Esophagus (tissue), 2 donors: ENCODE results near the gene PRRG4. TPM values are rescaled to one million over a fixed set of nuclear protein-coding genes. Genes with fewer than 3 reads are reported as not detected.
"Not testable (repeated sequence)": the region's sequence is repeated elsewhere in the genome, so short reads cannot be mapped to it uniquely, and the experiment has no call there.

Source experiments
- H3K27ac ChIP-seq, 2 donors: one replicate each; pipeline ENCODE4 v1.5.1; 2013; ENCODE audit warnings: low read depth in 2 of 2, mild to moderate bottlenecking in 2 of 2, inconsistent platforms in 1 of 2, low read length in 1 of 2, moderate library complexity in 1 of 2
- H3K27me3 ChIP-seq, 2 donors: one replicate each; pipeline ENCODE4 v1.6.1; 2013; ENCODE audit warnings: low read length in 2 of 2, control low read depth in 1 of 2, mild to moderate bottlenecking in 1 of 2; ENCODE audit not compliant: insufficient read depth in 2 of 2, control insufficient read depth in 1 of 2
- H3K36me3 ChIP-seq, 2 donors: one replicate each; pipeline ENCODE4 v1.6.1; 2013; ENCODE audit warnings: low read length in 1 of 2; ENCODE audit not compliant: control insufficient read depth in 2 of 2, insufficient read depth in 2 of 2
- H3K4me1 ChIP-seq, 2 donors: one replicate each; pipeline ENCODE4 v1.6.1; 2013; ENCODE audit warnings: low read length in 1 of 2; ENCODE audit not compliant: control insufficient read depth in 2 of 2, insufficient read depth in 2 of 2
- H3K4me3 ChIP-seq, 2 donors: one replicate each; pipeline ENCODE4 v1.5.1; 2013; ENCODE audit warnings: low read length in 2 of 2, mild to moderate bottlenecking in 2 of 2, low read depth in 1 of 2, moderate library complexity in 1 of 2
- H3K9me3 ChIP-seq, 2 donors: one replicate each; pipeline ENCODE4 v1.6.1; 2013; ENCODE audit warnings: mild to moderate bottlenecking in 2 of 2, low read depth in 1 of 2, low read length in 1 of 2, moderate library complexity in 1 of 2; ENCODE audit not compliant: control insufficient read depth in 2 of 2, insufficient read depth in 1 of 2
- WGBS, 2 donors: extraction: QIAGEN DNeasy Blood & Tissue Kit; methylation state at CpG; one replicate each; pipeline ENCODE4 v1.1.7; 2013; 5-methylcytosine and 5-hydroxymethylcytosine counted together
- polyA plus RNA-seq, 2 donors: library from polyadenylated mRNA; stranded (reverse); fragments of 200-250 nt; gene quantifications; one replicate each; pipeline ENCODE4 v1.2.3, GENCODE V29; 2013
- donor health status: healthy with polysubstance abuse.
- donor health status: Bipolar disorder and iron deficiency.

Gene PRRG4
- polyA plus RNA-seq, 2 donors = 16.9 to 20.6 TPM

- Histone ChIP-seq H3K36me3 (no peaks in the 10 kb centered on the region), H3K9me3 (no peaks in the 10 kb centered on the region)
- 72 to 77% methylated on average over 3 of the region's 3 CpGs for WGBS, 2 donors
Observed at GRCh38 chr11:32796425-32796824, 33.3 kb upstream of the PRRG4 start.

GRCh38 chr11:32809313-32809712 is 20.4 kb upstream of the PRRG4 start:
- Histone ChIP-seq H3K9me3 (no peaks in the 10 kb centered on the region), H3K36me3 (no peaks in the 10 kb centered on the region), H3K27me3 (no peaks in the 10 kb centered on the region), H3K4me1 (no peaks in the 10 kb centered on the region), H3K27ac (no peak overlapping the region), H3K4me3 (no peak overlapping the region)
- WGBS, 2 donors = 25 to 26% methylated on average over 3 of the region's 3 CpGs

More at GRCh38 chr11:32796425-32796824, 33.3 kb upstream of the PRRG4 start:
- no peak overlapping the region for H3K27ac ChIP-seq
- H3K4me1 ChIP-seq = no peaks in the 10 kb centered on the region
- no peak overlapping the region for H3K4me3 ChIP-seq
- peaks cover 0 to 2% of the 10 kb centered on the region in 2 donors for H3K27me3 ChIP-seq

- H3K4me1 ChIP-seq = no peaks in the 10 kb centered on the region
- H3K36me3 ChIP-seq = no peaks in the 10 kb centered on the region
- H3K27me3 ChIP-seq = no peaks in the 10 kb centered on the region
- no peaks in the 10 kb centered on the region for H3K9me3 ChIP-seq
- H3K4me3 ChIP-seq = no peak overlapping the region
- peak overlapping the region in 1 of 2 donors; percentile 21 for H3K27ac ChIP-seq
- 75 to 81% methylated on average over 4 of the region's 4 CpGs for WGBS, 2 donors
Observed at GRCh38 chr11:32817181-32817851, 12.4 kb upstream of the PRRG4 start.

GRCh38 chr11:32817852-32818183 is 11.9 kb upstream of the PRRG4 start:
- 71 to 72% methylated on average over 3 of the region's 3 CpGs for WGBS, 2 donors
- H3K36me3 ChIP-seq = no peaks in the 10 kb centered on the region
- peak overlapping the region in 1 of 2 donors; percentile 21 for H3K27ac ChIP-seq
- no peak overlapping the region for H3K4me3 ChIP-seq
- H3K27me3 ChIP-seq = no peaks in the 10 kb centered on the region
- H3K4me1 ChIP-seq = no peaks in the 10 kb centered on the region
- H3K9me3 ChIP-seq = no peaks in the 10 kb centered on the region

- Histone ChIP-seq H3K27ac (no peak overlapping the region), H3K36me3 (no peaks in the 10 kb centered on the region), H3K4me3 (no peak overlapping the region), H3K9me3 (no peaks in the 10 kb centered on the region), H3K27me3 (no peaks in the 10 kb centered on the region), H3K4me1 (no peaks in the 10 kb centered on the region)
- WGBS, 2 donors = 79 to 82% methylated on average over 2 of the region's 2 CpGs
Observed at GRCh38 chr11:32819187-32819586, 10.5 kb upstream of the PRRG4 start.

GRCh38 chr11:32820497-32820896 is 9.2 kb upstream of the PRRG4 start:
- Histone ChIP-seq H3K4me1 (no peaks in the 10 kb centered on the region), H3K4me3 (no peak overlapping the region), H3K27ac (no peak overlapping the region), H3K36me3 (peaks cover 0 to 4% of the 10 kb centered on the region in 2 donors), H3K27me3 (no peaks in the 10 kb centered on the region), H3K9me3 (no peaks in the 10 kb centered on the region)

GRCh38 chr11:32821517-32821916 is 8.2 kb upstream of the PRRG4 start:
- Histone ChIP-seq H3K27ac (no peak overlapping the region), H3K4me3 (no peak overlapping the region), H3K9me3 (no peaks in the 10 kb centered on the region), H3K36me3 (peaks cover 0 to 4% of the 10 kb centered on the region in 2 donors), H3K27me3 (no peaks in the 10 kb centered on the region), H3K4me1 (no peaks in the 10 kb centered on the region)

- 58 to 60% methylated on average over 5 of the region's 5 CpGs for WGBS, 2 donors
- H3K27ac ChIP-seq = no peak overlapping the region
Observed at GRCh38 chr11:32821917-32822560, 7.7 kb upstream of the PRRG4 start.

GRCh38 chr11:32823617-32824016 is 6.1 kb upstream of the PRRG4 start:
- 85 to 87% methylated on average over 3 of the region's 3 CpGs for WGBS, 2 donors
- not testable (repeated sequence) for H3K9me3 ChIP-seq, H3K36me3 ChIP-seq, H3K4me1 ChIP-seq, H3K27ac ChIP-seq, H3K27me3 ChIP-seq, H3K4me3 ChIP-seq

More at GRCh38 chr11:32821917-32822560, 7.7 kb upstream of the PRRG4 start:
- H3K9me3 ChIP-seq = no peaks in the 10 kb centered on the region
- no peak overlapping the region for H3K4me3 ChIP-seq
- H3K27me3 ChIP-seq = no peaks in the 10 kb centered on the region
- H3K4me1 ChIP-seq = no peaks in the 10 kb centered on the region
- H3K36me3 ChIP-seq = peaks cover 0 to 4% of the 10 kb centered on the region in 2 donors

- no peaks in the 10 kb centered on the region for H3K4me1 ChIP-seq
- H3K9me3 ChIP-seq = no peaks in the 10 kb centered on the region
- no peak overlapping the region for H3K4me3 ChIP-seq
- H3K36me3 ChIP-seq = peaks cover 0 to 4% of the 10 kb centered on the region in 2 donors
- no peaks in the 10 kb centered on the region for H3K27me3 ChIP-seq
- 55 to 65% methylated on average over 3 of the region's 3 CpGs for WGBS, 2 donors
- H3K27ac ChIP-seq = no peak overlapping the region
Observed at GRCh38 chr11:32826113-32826512, 3.6 kb upstream of the PRRG4 start.
